Measurements from ENCODE around the gene CEMIP.

DNA sequence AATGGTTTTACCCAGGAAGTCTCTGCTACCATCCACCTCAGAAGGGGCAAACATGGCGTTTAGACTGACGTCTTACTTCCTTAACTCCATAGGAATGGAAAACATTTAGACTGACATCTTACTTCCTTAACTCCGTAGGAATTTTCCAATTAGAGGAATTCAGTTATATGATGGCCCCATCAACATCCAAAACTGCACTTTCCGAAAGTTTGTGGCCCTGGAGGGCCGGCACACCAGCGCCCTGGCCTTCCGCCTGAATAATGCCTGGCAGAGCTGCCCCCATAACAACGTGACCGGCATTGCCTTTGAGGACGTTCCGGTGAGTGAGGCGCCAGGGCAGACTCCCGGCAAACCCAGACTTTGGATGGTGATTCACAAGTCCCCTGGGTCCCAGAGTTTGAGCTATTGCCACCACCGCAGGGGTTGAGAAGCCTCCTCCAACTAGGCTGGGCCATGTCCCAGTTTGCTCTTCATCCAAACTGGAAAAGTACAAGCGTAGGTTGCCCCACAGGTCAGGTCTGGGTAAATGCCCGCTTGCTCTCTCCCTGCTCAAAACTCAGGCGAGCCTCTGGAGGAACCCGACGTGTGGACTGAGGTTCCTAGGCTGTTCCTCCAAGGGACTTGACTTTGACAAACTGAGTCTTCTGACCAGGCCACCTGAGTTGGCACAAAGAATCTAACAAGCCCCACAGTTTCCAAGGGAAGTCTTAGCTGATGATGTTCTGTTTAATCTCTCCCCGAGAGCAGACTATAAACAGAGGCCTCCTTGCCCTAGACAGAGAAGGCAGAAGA lies 152.7 kb downstream of the CEMIP start:
- TF ChIP-seq, protein P1, sequence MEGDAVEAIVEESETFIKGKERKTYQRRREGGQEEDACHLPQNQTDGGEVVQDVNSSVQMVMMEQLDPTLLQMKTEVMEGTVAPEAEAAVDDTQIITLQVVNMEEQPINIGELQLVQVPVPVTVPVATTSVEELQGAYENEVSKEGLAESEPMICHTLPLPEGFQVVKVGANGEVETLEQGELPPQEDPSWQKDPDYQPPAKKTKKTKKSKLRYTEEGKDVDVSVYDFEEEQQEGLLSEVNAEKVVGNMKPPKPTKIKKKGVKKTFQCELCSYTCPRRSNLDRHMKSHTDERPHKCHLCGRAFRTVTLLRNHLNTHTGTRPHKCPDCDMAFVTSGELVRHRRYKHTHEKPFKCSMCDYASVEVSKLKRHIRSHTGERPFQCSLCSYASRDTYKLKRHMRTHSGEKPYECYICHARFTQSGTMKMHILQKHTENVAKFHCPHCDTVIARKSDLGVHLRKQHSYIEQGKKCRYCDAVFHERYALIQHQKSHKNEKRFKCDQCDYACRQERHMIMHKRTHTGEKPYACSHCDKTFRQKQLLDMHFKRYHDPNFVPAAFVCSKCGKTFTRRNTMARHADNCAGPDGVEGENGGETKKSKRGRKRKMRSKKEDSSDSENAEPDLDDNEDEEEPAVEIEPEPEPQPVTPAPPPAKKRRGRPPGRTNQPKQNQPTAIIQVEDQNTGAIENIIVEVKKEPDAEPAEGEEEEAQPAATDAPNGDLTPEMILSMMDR (IDR thresholded peaks at IDR 0.05; ENCODE audit: insufficient read depth, low read length) = no peak
- no peak for TF ChIP-seq POLR2AphosphoS5 (IDR thresholded peaks at IDR 0.05; ENCODE audit: low read depth)
- TF ChIP-seq REST (IDR thresholded peaks at IDR 0.05; ENCODE audit: insufficient replicate concordance, low read depth) = no peak
- no peak for TF ChIP-seq SPI1 (IDR thresholded peaks at IDR 0.05; ENCODE audit: borderline replicate concordance, low read depth)
- no peak for TF ChIP-seq GABPA (IDR thresholded peaks at IDR 0.05; ENCODE audit: low read depth)

Measured in HL-60 (cell line).